ENCODE data around the gene C16orf96.

C16orf96 gene

GRCh38 chr16:4523686-4524085 lies 32.5 kb upstream of the C16orf96 start:
- peak in 4 of 10 donors; percentile 34 to 86 (median 72) for DNase-seq
- intact Hi-C loops (cut with DNase I) = no loop called here

- peak in 2 of 10 donors; percentile 39 to 56 for DNase-seq
- intact Hi-C loops (cut with DNase I) = no loop called here
These were observed 31.6 kb upstream of the C16orf96 start for GRCh38 chr16:4524571-4524970.

- peak in 2 of 10 donors; percentile 74 to 86 for DNase-seq
- intact Hi-C loops (cut with DNase I) = no loop called here
These were observed 31.1 kb upstream of the C16orf96 start for GRCh38 chr16:4525069-4525468.

- DNase-seq = peak in 2 of 10 donors; percentile 71 to 81
- intact Hi-C loops (cut with DNase I) = no loop called here
These were observed 30.4 kb upstream of the C16orf96 start for GRCh38 chr16:4525634-4526277.

- intact Hi-C loops (cut with DNase I) = no loop called here
- DNase-seq = peak in 2 of 10 donors; percentile 62 to 70
These were observed 26.8 kb upstream of the C16orf96 start for GRCh38 chr16:4529085-4530060.

- peak in 2 of 10 donors; percentile 41 to 59 for DNase-seq
- intact Hi-C loops (cut with DNase I) = no loop called here
These were observed 24.3 kb upstream of the C16orf96 start for GRCh38 chr16:4531811-4532210.

GRCh38 chr16:4532238-4532637 lies 23.9 kb upstream of the C16orf96 start:
- DNase-seq = peak in 1 of 10 donors; percentile 20
- intact Hi-C loops (cut with DNase I) = no loop called here

GRCh38 chr16:4533490-4533889 lies 22.6 kb upstream of the C16orf96 start:
- intact Hi-C loops (cut with DNase I) = no loop called here
- peak in 1 of 10 donors; percentile 4 for DNase-seq

GRCh38 chr16:4534151-4534790 lies 21.9 kb upstream of the C16orf96 start:
- DNase-seq = peak in 2 of 10 donors; percentile 62
- intact Hi-C loops (cut with DNase I) = no loop called here

GRCh38 chr16:4535627-4536108 lies 20.5 kb upstream of the C16orf96 start:
- peak in 2 of 10 donors; percentile 51 to 71 for DNase-seq
- intact Hi-C loops (cut with DNase I) = no loop called here

GRCh38 chr16:4536391-4537106 lies 19.6 kb upstream of the C16orf96 start:
- peak in 2 of 10 donors; percentile 20 to 41 for DNase-seq
- intact Hi-C loops (cut with DNase I) = no loop called here

GRCh38 chr16:4537376-4538343 lies 18.5 kb upstream of the C16orf96 start:
- intact Hi-C loops (cut with DNase I) = loop anchor here (1.0 kb wide), 1 partner anchor 79 kb away; no protein-coding TSS in a partner anchor
- peak in 5 of 10 donors; percentile 27 to 88 (median 82) for DNase-seq

GRCh38 chr16:4538350-4539235 lies 17.5 kb upstream of the C16orf96 start, which contains the start of gene CDIP1:
TSS of gene CDIP1 (minus strand) at chr16:4538773. CDS start at chr16:4514130, 24,643 bp downstream.
- intact Hi-C loops (cut with DNase I) = loop anchor here (1.0 kb wide), 1 partner anchor 78 kb away; no protein-coding TSS in a partner anchor
- peak; percentile 96 to 99 (median 98) for DNase-seq

- intact Hi-C loops (cut with DNase I) = no loop called here
- DNase-seq = peak in 1 of 10 donors; percentile 9
These were observed 16.3 kb upstream of the C16orf96 start for GRCh38 chr16:4539716-4540284.

- peak in 2 of 10 donors; percentile 52 to 55 for DNase-seq
- intact Hi-C loops (cut with DNase I) = no loop called here
These were observed 11.7 kb upstream of the C16orf96 start for GRCh38 chr16:4544473-4544872.

GRCh38 chr16:4548124-4548523 lies 8.0 kb upstream of the C16orf96 start:
- intact Hi-C loops (cut with DNase I) = loop anchor here (1.0 kb wide), 1 partner anchor 42 kb away; no protein-coding TSS in a partner anchor

GRCh38 chr16:4550591-4550990 lies 5.5 kb upstream of the C16orf96 start:
- intact Hi-C loops (cut with DNase I) = no loop called here
- DNase-seq = peak in 2 of 10 donors; percentile 68 to 82

More at GRCh38 chr16:4548124-4548523, 8.0 kb upstream of the C16orf96 start:
- DNase-seq = peak in 1 of 10 donors; percentile 44
